GM19452 (cell line): ENCODE data around the gene MDH1.

Experiments
- ATAC-seq: cut with Tn5 transposase; IDR thresholded peaks from one replicate; pipeline ENCODE4 v1.9.1; 2021; ENCODE audit not compliant: unreplicated experiment

The MDH1 gene

GRCh38 chr2:63628403-63628942 lies 39.7 kb downstream of the MDH1 start:
- ATAC-seq, result no peak

DNA sequence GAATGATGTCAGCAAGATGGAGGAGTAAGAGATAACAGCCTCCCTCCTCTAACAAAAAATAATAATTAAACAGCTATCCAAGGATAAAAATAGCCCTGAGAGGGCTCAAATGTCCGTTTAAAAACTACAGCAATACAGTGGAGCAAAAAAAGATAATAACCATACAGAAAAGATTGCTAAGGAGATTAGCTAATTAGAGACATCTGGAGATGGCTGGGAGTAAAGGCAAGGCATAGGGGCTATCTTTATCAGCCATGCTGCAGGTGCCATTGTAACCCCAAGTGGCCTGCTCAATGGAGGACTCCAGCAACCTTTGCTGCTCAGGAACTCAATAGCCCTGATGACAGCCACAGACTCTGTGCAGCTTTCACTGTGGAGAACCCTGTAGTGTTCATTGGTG lies 42.7 kb downstream of the MDH1 start:
- no peak for ATAC-seq

DNA sequence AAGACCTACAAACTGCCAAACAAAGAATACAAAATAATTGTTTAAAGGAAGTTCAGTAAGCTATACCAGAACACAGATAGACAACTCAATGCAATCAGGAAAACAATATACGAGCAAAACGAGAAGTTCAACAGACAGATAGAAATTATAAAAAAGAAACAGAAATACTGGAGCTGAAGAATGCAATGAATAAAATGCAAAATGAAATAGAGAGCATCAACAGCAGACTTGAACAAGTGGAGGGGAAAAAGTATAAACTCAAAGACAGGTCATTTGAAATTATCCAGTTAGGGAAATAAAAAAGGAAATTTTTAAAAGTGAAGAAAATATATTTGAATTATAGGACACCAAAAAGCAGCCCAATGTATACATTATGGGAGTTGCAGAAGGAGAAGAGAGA lies 43.6 kb downstream of the MDH1 start:
- no peak for ATAC-seq

DNA sequence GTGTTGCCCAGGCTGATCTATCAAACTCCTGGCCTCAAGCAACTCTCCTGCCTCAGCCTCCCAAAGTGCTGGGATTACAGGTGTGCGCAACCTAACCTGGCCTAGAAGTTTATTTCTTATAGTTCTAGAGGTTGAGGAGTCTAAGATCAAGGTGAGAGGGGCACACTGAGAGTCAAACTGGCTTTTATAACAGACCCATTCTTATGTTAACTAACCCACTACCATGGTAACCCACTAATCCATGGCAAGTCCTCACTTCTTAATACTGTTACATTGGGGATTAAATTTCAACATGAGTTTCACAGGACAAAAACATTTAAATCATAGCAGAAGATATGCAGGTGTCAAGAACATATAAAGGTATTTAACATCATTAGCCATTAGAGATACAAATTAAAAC lies 50.6 kb downstream of the MDH1 start:
- no peak for ATAC-seq

DNA sequence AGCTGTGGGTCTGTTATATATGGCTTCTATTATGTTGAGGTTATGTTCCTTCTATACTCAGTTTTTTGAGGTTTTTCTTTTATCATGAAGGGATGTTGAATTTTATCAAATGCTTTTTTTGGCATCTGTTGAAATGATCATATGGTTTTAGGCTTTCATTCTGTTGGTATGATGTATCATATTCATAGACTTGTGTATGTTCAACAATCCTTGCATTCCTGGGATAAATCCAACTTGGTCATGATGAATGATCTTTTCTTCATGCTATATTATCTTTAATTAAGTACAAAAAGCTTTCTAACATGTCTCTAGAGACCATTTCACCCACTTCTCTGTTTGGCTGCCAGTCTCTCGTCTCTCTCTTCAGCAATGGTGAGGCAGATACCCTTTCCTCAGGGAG lies 54.2 kb downstream of the MDH1 start:
- ATAC-seq, result no peak

DNA sequence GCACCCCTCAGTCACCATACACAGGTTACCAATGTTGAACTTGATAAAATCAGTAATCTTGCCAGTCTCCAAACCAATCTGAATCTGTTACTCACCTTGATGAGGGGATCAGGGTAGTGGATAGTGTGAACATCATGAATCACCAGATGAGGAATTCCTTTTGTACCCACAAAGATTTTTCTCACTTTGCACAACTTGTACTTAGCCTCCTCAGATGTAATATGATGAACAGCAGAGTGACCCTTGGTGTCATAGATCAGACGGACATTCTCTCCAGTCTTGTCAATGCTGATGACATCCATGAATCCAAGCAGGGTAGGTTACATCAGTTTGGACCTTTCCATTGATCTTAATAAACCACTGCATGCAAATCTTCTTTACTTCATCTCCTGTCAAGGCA lies 54.7 kb downstream of the MDH1 start:
- no peak for ATAC-seq

- no peak for ATAC-seq
Measured at GRCh38 chr2:63648632-63649031, 59.9 kb downstream of the MDH1 start.

GRCh38 chr2:63649829-63650228 lies 61.1 kb downstream of the MDH1 start:
- no peak for ATAC-seq

DNA sequence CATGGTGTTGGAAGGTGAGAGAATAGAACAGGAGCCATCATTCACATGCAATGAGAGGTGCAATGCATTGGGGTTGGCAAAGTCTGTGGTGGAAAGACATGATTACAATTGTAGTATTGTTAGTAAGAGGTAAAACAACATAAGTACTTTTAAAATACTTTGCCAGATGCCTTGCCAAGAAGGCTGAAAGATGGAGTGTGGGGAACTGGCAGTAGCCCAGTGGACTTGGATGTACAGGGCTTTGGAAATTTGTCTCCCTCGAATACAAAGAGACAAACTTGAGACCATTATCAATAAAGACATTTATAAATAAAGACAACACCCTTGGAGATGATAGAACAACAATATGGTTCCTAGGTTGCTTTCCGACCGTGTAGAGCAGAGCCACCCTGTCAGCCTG lies 62.0 kb downstream of the MDH1 start:
- no peak for ATAC-seq

GRCh38 chr2:63651356-63651755 lies 62.6 kb downstream of the MDH1 start:
- no peak for ATAC-seq

DNA sequence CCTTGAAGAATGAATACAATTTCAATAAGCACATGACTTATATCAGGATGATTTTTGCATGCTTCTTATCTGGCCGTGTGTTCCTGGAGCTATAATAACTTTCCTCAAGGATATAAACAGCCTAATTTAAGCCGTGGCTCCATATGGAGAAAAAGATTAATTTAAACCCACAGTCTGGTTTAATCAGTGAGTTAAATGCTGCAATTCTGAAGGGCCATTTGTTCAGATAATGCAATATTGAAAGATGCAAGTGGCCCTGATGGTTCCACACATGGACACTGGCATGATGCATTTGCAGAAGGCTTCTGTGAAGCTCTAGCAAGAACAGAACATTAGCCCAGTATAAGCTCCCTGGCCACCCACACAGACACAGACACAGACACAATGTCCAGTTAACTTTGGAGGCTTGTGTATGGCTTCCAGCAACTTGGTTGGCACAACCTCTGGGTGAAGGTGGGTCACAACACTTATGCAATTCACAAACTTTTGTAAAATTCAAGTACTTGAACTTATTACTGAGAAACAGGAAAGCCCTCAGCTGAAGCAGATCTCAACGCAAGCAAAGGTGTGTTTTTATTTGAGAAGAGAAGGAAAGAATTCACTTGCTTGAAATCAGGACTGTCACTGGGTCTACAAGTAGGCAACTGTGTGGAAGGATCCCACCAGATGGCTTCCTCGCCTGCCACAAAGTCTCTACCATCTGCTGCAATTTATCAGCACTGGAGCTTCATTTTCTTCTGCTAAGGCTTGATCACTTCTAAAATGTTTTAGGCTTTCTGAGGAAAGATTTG lies 63.3 kb downstream of the MDH1 start:
- no peak for ATAC-seq

GRCh38 chr2:63652652-63652985 lies 63.9 kb downstream of the MDH1 start:
- ATAC-seq, result no peak

GRCh38 chr2:63654959-63655358 lies 66.2 kb downstream of the MDH1 start:
- peak; percentile 70 for ATAC-seq
